Ammon's horn (tissue), 1 donor: Measurements from ENCODE around the gene UGT2A2.
"Not testable (repeated sequence)": the region's sequence is repeated elsewhere in the genome, so short reads cannot be mapped to it uniquely, and the experiment has no call there.

Experiments
- DNase-seq: peaks from one replicate; pipeline ENCODE4 v3.0.0-alpha.2; 2016; ENCODE audit warnings: low spot score

The UGT2A2 gene

GRCh38 chr4:69639542-69639941 is at the start of gene UGT2A2:
UGT2A2 (minus strand) TSS chr4:69639642; CDS start chr4:69639640, 2 bp downstream.
- DNase-seq: no peak

GRCh38 chr4:69684804-69685203 is 45.4 kb upstream of the UGT2A2 start:
- no peak for DNase-seq

- no peak for DNase-seq
These were observed 29.2 kb upstream of the UGT2A2 start for GRCh38 chr4:69668680-69669079.

- DNase-seq: not testable (repeated sequence)
These were observed 24.6 kb upstream of the UGT2A2 start for GRCh38 chr4:69664009-69664408.

- not testable (repeated sequence) for DNase-seq
These were observed 21.8 kb upstream of the UGT2A2 start for GRCh38 chr4:69661130-69661803.

- no peak for DNase-seq
These were observed 18.7 kb upstream of the UGT2A2 start for GRCh38 chr4:69658133-69658532.

- DNase-seq: no peak
These were observed 17.3 kb upstream of the UGT2A2 start for GRCh38 chr4:69656653-69657158.

- DNase-seq: no peak
These were observed 13.7 kb upstream of the UGT2A2 start, which contains the start of gene UGT2A1 for GRCh38 chr4:69653147-69653546. UGT2A1 (minus strand) TSS chr4:69653247; CDS start chr4:69647644, 5,603 bp downstream.

- DNase-seq: no peak
These were observed 11.4 kb upstream of the UGT2A2 start for GRCh38 chr4:69650872-69651271.

GRCh38 chr4:69649629-69650028 is 10.2 kb upstream of the UGT2A2 start:
- no peak for DNase-seq

- DNase-seq: no peak
These were observed 9.8 kb upstream of the UGT2A2 start for GRCh38 chr4:69649207-69649606.

- no peak for DNase-seq
These were observed 3.5 kb upstream of the UGT2A2 start for GRCh38 chr4:69642961-69643360.

- DNase-seq: no peak
These were observed 847 bp upstream of the UGT2A2 start for GRCh38 chr4:69640289-69640688.

- peak; percentile 21 for DNase-seq
These were observed 22.3 kb downstream of the UGT2A2 start for GRCh38 chr4:69617083-69617694.

- DNase-seq: no peak
These were observed 29.0 kb downstream of the UGT2A2 start for GRCh38 chr4:69610484-69610883.

GRCh38 chr4:69601065-69601464 is 38.4 kb downstream of the UGT2A2 start:
- DNase-seq: no peak

GRCh38 chr4:69600013-69600412 is 39.4 kb downstream of the UGT2A2 start:
- DNase-seq: no peak

GRCh38 chr4:69594382-69594781 is 45.1 kb downstream of the UGT2A2 start:
- DNase-seq: no peak

- DNase-seq: no peak
These were observed 48.1 kb downstream of the UGT2A2 start for GRCh38 chr4:69591364-69591763.

GRCh38 chr4:69589884-69590283 is 49.6 kb downstream of the UGT2A2 start:
- DNase-seq: no peak

- no peak for DNase-seq
These were observed 55.3 kb downstream of the UGT2A2 start for GRCh38 chr4:69584135-69584534.

GRCh38 chr4:69583543-69583942 is 55.9 kb downstream of the UGT2A2 start:
- no peak for DNase-seq

GRCh38 chr4:69577245-69577644 is 62.2 kb downstream of the UGT2A2 start:
- DNase-seq: no peak
